MM.1S (cell line): ENCODE data around the gene HCRTR1.

Source experiments
- CTCF ChIP-seq: fragments of 300-600 bp; sonication (generic); IDR thresholded peaks from 2 replicates; pipeline ENCODE4 v1.5.1; 2016; ENCODE audit warnings: antibody characterized with exemption, low read length, mixed read lengths
- EZH2 ChIP-seq: fragments of 300-600 bp; sonication (generic); optimal IDR thresholded peaks from 2 replicates; pipeline ENCODE3; 2017; ENCODE audit warnings: low read depth, mild to moderate bottlenecking, antibody characterized with exemption, low read length, mixed read lengths
- EZH2phosphoT487 ChIP-seq: fragments of 300-600 bp; sonication (generic); IDR thresholded peaks from 2 replicates; pipeline ENCODE4 v1.6.1; 2018; ENCODE audit warnings: antibody characterized with exemption, low read length

GRCh38 chr1:31609514-31610118 lies 7.9 kb upstream of the HCRTR1 start:
- TF ChIP-seq CTCF (no peak), EZH2phosphoT487 (no peak), EZH2 (no peak)
